ENCODE measurements around the gene ALDOB. TPM values are rescaled to one million over a fixed set of nuclear protein-coding genes. Genes with fewer than 3 reads are reported as not detected.

Gene ALDOB
- total RNA-seq = not detected
- polyA plus RNA-seq (2013, experiment 1 of 2) = 0.24 TPM
- 0.35 TPM for polyA plus RNA-seq (2013, experiment 2 of 2)
- 0 to 0.09 (median 0) reads per million in 172 experiments for total RNA-seq

- no peaks in the 10 kb centered on the region for H3K9me3 Mint-ChIP-seq
- H3K4me3 Mint-ChIP-seq = no peak within 1 kb of the TSS
- Histone ChIP-seq H3K4me1 (ENCODE audit: insufficient read depth, low read length) (no peaks in the 10 kb centered on the region), H3K9me3 (ENCODE audit: control insufficient read depth in 1 of 2, insufficient read depth in 1 of 2, low read length in 2 of 2) (no peaks in the 10 kb centered on the region), H3K27ac (ENCODE audit: low read depth in 1 of 2, low read length in 2 of 2) (no peak within 1 kb of the TSS), H3K27me3 (ENCODE audit: control insufficient read depth in 1 of 2, insufficient read depth in 2 of 2, low read length in 2 of 2) (peaks cover 8 to 17% of the 10 kb centered on the region in 2 experiments), H3K4me3 (ENCODE audit: low read length) (no peak within 1 kb of the TSS), H3K36me3 (ENCODE audit: insufficient read depth, low read length) (no peaks in the 10 kb centered on the region)
- TF ChIP-seq CTCF (IDR thresholded peaks at IDR 0.05) = no peak
- CTCF ChIA-PET = no interaction called here
- H3K27ac Mint-ChIP-seq = no peak within 1 kb of the TSS
- POLR2A ChIA-PET = no interaction called here
- H3K27me3 Mint-ChIP-seq = peaks cover 54% of the 10 kb centered on the region
- ATAC-seq (ENCODE audit: poor library complexity) (no peak), DNase-seq (no peak)
- H3K36me3 Mint-ChIP-seq (ENCODE audit: low read depth) = no peaks in the 10 kb centered on the region
- intact Hi-C loops (cut with DNase I, micrococcal nuclease) = no loop called here
- no peaks in the 10 kb centered on the region for H3K4me1 Mint-ChIP-seq (ENCODE audit: low read depth)
Measured at GRCh38 chr9:101435601-101436079, at the start of gene ALDOB. ALDOB (minus strand) TSS chr9:101435774; CDS start chr9:101430887, 4,887 bp downstream.

- no peaks in the 10 kb centered on the region for H3K36me3 Mint-ChIP-seq (ENCODE audit: low read depth)
- Histone ChIP-seq H3K27me3 (ENCODE audit: control insufficient read depth in 1 of 2, insufficient read depth in 2 of 2, low read length in 2 of 2) (peaks cover 16 to 39% of the 10 kb centered on the region in 2 experiments), H3K36me3 (ENCODE audit: insufficient read depth, low read length) (no peaks in the 10 kb centered on the region), H3K9me3 (ENCODE audit: control insufficient read depth in 1 of 2, insufficient read depth in 1 of 2, low read length in 2 of 2) (peaks cover 0 to 9% of the 10 kb centered on the region in 2 experiments), H3K4me3 (ENCODE audit: low read length) (no peak overlapping the region), H3K4me1 (ENCODE audit: insufficient read depth, low read length) (no peaks in the 10 kb centered on the region), H3K27ac (ENCODE audit: low read depth in 1 of 2, low read length in 2 of 2) (no peak overlapping the region)
- intact Hi-C loops (cut with DNase I, micrococcal nuclease) = no loop called here
- H3K27ac Mint-ChIP-seq = no peak overlapping the region
- POLR2A ChIA-PET = no interaction called here
- no peaks in the 10 kb centered on the region for H3K9me3 Mint-ChIP-seq
- DNase-seq (no peak), ATAC-seq (ENCODE audit: poor library complexity) (no peak)
- H3K4me3 Mint-ChIP-seq = no peak overlapping the region
- H3K4me1 Mint-ChIP-seq (ENCODE audit: low read depth) = no peaks in the 10 kb centered on the region
- CTCF ChIA-PET = no interaction called here
- peaks cover 80% of the 10 kb centered on the region for H3K27me3 Mint-ChIP-seq
- no peak for TF ChIP-seq CTCF (IDR thresholded peaks at IDR 0.05)
Measured at GRCh38 chr9:101484046-101484445, 48.5 kb upstream of the ALDOB start.

GRCh38 chr9:101481261-101481660 is 45.7 kb upstream of the ALDOB start:
- ChIA-PET POLR2A (no interaction called here), CTCF (no interaction called here)
- no peak overlapping the region for H3K27ac ChIP-seq (ENCODE audit: low read depth in 1 of 2, low read length in 2 of 2)
- TF ChIP-seq CTCF (IDR thresholded peaks at IDR 0.05) = no peak
- no peak overlapping the region for H3K27ac Mint-ChIP-seq
- no peaks in the 10 kb centered on the region for H3K9me3 Mint-ChIP-seq
- no peaks in the 10 kb centered on the region for H3K36me3 Mint-ChIP-seq (ENCODE audit: low read depth)
- ATAC-seq (ENCODE audit: poor library complexity) = no peak
- H3K4me3 Mint-ChIP-seq = no peak overlapping the region
- peaks cover 0 to 14% of the 10 kb centered on the region in 2 experiments for H3K9me3 ChIP-seq (ENCODE audit: control insufficient read depth in 1 of 2, insufficient read depth in 1 of 2, low read length in 2 of 2)
- peaks cover 67% of the 10 kb centered on the region for H3K27me3 Mint-ChIP-seq
- DNase-seq = no peak
- peaks cover 8 to 16% of the 10 kb centered on the region in 2 experiments for H3K27me3 ChIP-seq (ENCODE audit: control insufficient read depth in 1 of 2, insufficient read depth in 2 of 2, low read length in 2 of 2)
- H3K36me3 ChIP-seq (ENCODE audit: insufficient read depth, low read length) = no peaks in the 10 kb centered on the region
- no peaks in the 10 kb centered on the region for H3K4me1 ChIP-seq (ENCODE audit: insufficient read depth, low read length)
- no peak overlapping the region for H3K4me3 ChIP-seq (ENCODE audit: low read length)
- no peaks in the 10 kb centered on the region for H3K4me1 Mint-ChIP-seq (ENCODE audit: low read depth)
- intact Hi-C loops (cut with DNase I, micrococcal nuclease) = no loop called here

Data from CD4-positive, alpha-beta T cell (primary cell).